ENCODE results near the gene RASA3. TPM values are rescaled to one million over a fixed set of nuclear protein-coding genes. Genes with fewer than 3 reads are reported as not detected.
A peak's percentile ranks its signal among the peaks of the same experiment; 100 is the strongest.

The RASA3 gene
- total RNA-seq, 1 experiment from 2014 or later: 22.3 TPM

GRCh38 chr13:114055766-114056165 lies 76.7 kb downstream of the RASA3 start:
- ChIA-PET CTCF (no interaction called here), POLR2A (no interaction called here)
- H3K4me1 Mint-ChIP-seq: peaks cover 4% of the 10 kb centered on the region
- no peak overlapping the region for H3K4me3 Mint-ChIP-seq
- TF ChIP-seq ZNF512 (CRISPR knock-in tag; IDR thresholded peaks at IDR 0.05; ENCODE audit: borderline replicate concordance): no peak
- no peak for TF ChIP-seq RELA (CRISPR knock-in tag; IDR thresholded peaks at IDR 0.05; ENCODE audit: borderline replicate concordance)
- TF ChIP-seq IRF1 (CRISPR knock-in tag; IDR thresholded peaks at IDR 0.05): no peak
- TF ChIP-seq E2F5 (CRISPR knock-in tag; IDR thresholded peaks at IDR 0.05): no peak
- DNase-seq (ENCODE audit: low spot score) (no peak), ATAC-seq (no peak)
- H3K9me3 Mint-ChIP-seq: no peaks in the 10 kb centered on the region
- no peak overlapping the region; the same call in 1 of the 2 replicates for H3K27ac Mint-ChIP-seq
- no peaks in the 10 kb centered on the region for H3K36me3 Mint-ChIP-seq
- H3K27me3 Mint-ChIP-seq (ENCODE audit: low read depth): no peaks in the 10 kb centered on the region

GRCh38 chr13:114054830-114055439 lies 77.5 kb downstream of the RASA3 start:
- Mint-ChIP-seq H3K4me3 (no peak overlapping the region), H3K27me3 (ENCODE audit: low read depth) (no peaks in the 10 kb centered on the region), H3K4me1 (peaks cover 4% of the 10 kb centered on the region), H3K27ac (peak overlapping the region; percentile 16; the same call in 1 of the 2 replicates), H3K36me3 (no peaks in the 10 kb centered on the region), H3K9me3 (no peaks in the 10 kb centered on the region)
- CTCF ChIA-PET: no interaction called here
- ATAC-seq (no peak), DNase-seq (ENCODE audit: low spot score) (no peak)
- TF ChIP-seq ZNF138 (CRISPR knock-in tag; conservative IDR thresholded peaks at IDR 0.05): no peak
- TF ChIP-seq NFE2L1 (CRISPR knock-in tag; IDR thresholded peaks at IDR 0.05): no peak
- no peak for TF ChIP-seq ARID4B (CRISPR knock-in tag; IDR thresholded peaks at IDR 0.05; ENCODE audit: borderline replicate concordance)
- no peak for TF ChIP-seq IRF2 (CRISPR knock-in tag; IDR thresholded peaks at IDR 0.05; ENCODE audit: borderline replicate concordance, low read depth)
- no peak for TF ChIP-seq SP1 (CRISPR knock-in tag; conservative IDR thresholded peaks at IDR 0.05)
- no peak for TF ChIP-seq CTCF (IDR thresholded peaks at IDR 0.05)
- TF ChIP-seq IRF1 (CRISPR knock-in tag; IDR thresholded peaks at IDR 0.05): no peak
- TF ChIP-seq MYBL2 (CRISPR knock-in tag; IDR thresholded peaks at IDR 0.05): no peak
- no peak for TF ChIP-seq ZNF423 (CRISPR knock-in tag; IDR thresholded peaks at IDR 0.05)
- TF ChIP-seq TCF7 (CRISPR knock-in tag; IDR thresholded peaks at IDR 0.05; ENCODE audit: low read depth): no peak
- no peak for TF ChIP-seq USF1 (CRISPR knock-in tag; IDR thresholded peaks at IDR 0.05)
- no peak for TF ChIP-seq ATF1 (CRISPR knock-in tag; IDR thresholded peaks at IDR 0.05)
- no peak for TF ChIP-seq HMGXB4 (CRISPR knock-in tag; IDR thresholded peaks at IDR 0.05)
- TF ChIP-seq ZNF121 (CRISPR knock-in tag; IDR thresholded peaks at IDR 0.05): no peak
- no peak for TF ChIP-seq ZMAT4 (CRISPR knock-in tag; IDR thresholded peaks at IDR 0.05)
- no peak for TF ChIP-seq ZBTB21 (CRISPR knock-in tag; IDR thresholded peaks at IDR 0.05; ENCODE audit: borderline replicate concordance)
- no peak for TF ChIP-seq ZNF317 (CRISPR knock-in tag; IDR thresholded peaks at IDR 0.05; ENCODE audit: borderline replicate concordance, low read depth)
- TF ChIP-seq CBFB (CRISPR knock-in tag; IDR thresholded peaks at IDR 0.05; ENCODE audit: low read depth): no peak
- POLR2A ChIA-PET: no interaction called here
